Natural killer cell (primary cell): ENCODE results near the gene WHAMM. TPM values are rescaled to one million over a fixed set of nuclear protein-coding genes. Genes with fewer than 3 reads are reported as not detected.
"Not testable (repeated sequence)": the region's sequence is repeated elsewhere in the genome, so short reads cannot be mapped to it uniquely, and the experiment has no call there.

ENCODE experiments used
- ATAC-seq, 3 donors: fragments of 150-1000 bp in 2 of 3; fragments of 200-7000 bp in 1 of 3; cut with Tn5 transposase; 1 replicate in 1 of 3; 2 replicates in 2 of 3; pipeline ENCODE4 v1.10.0; 2021; ENCODE audit warnings: mild to moderate bottlenecking in 2 of 3, moderate library complexity in 2 of 3
- DNase-seq, 2 donors: peaks; one replicate each; pipeline versions ENCODE4 v3.0.0 to v3.0.0-alpha.2; 2013 to 2021; ENCODE audit warnings: mixed read lengths in 1 of 2
- H3K27ac ChIP-seq: one replicate; pipeline ENCODE4 v1.5.1; 2013; ENCODE audit warnings: mild to moderate bottlenecking, low read length
- H3K27me3 ChIP-seq: one replicate; pipeline ENCODE4 v1.6.1; 2013; ENCODE audit warnings: low read length; ENCODE audit not compliant: control insufficient read depth, insufficient read depth
- H3K36me3 ChIP-seq: one replicate; pipeline ENCODE4 v1.6.1; 2013; ENCODE audit warnings: low read length; ENCODE audit not compliant: control insufficient read depth, insufficient read depth
- H3K4me1 ChIP-seq: one replicate; pipeline ENCODE4 v1.6.1; 2013; ENCODE audit warnings: low read length; ENCODE audit not compliant: control insufficient read depth, insufficient read depth
- H3K4me3 ChIP-seq: one replicate; pipeline ENCODE4 v1.5.1; 2013; ENCODE audit warnings: low read length
- H3K9me3 ChIP-seq: one replicate; pipeline ENCODE4 v1.6.1; 2013; ENCODE audit warnings: low read length; ENCODE audit not compliant: control insufficient read depth, insufficient read depth
- H3K27ac Mint-ChIP-seq, 2 donors: one replicate each; pipeline ENCODE4 v1.8.0; 2022; ENCODE audit warnings: mild to moderate bottlenecking in 2 of 2, mixed read lengths in 2 of 2, moderate library complexity in 1 of 2
- H3K27me3 Mint-ChIP-seq, 2 donors: one replicate each; pipeline ENCODE4 v1.8.0; 2022; ENCODE audit warnings: low read depth in 2 of 2, mixed read lengths in 2 of 2
- H3K36me3 Mint-ChIP-seq: one replicate; pipeline ENCODE4 v1.8.0; 2022; ENCODE audit warnings: mixed read lengths
- H3K4me1 Mint-ChIP-seq, 2 donors: one replicate each; pipeline ENCODE4 v1.8.0; 2022; ENCODE audit warnings: mixed read lengths in 2 of 2
- H3K4me3 Mint-ChIP-seq: one replicate; pipeline ENCODE4 v1.8.0; 2022; ENCODE audit warnings: mild to moderate bottlenecking, moderate library complexity, mixed read lengths
- H3K9me3 Mint-ChIP-seq, 2 donors: one replicate each; pipeline ENCODE4 v1.8.0; 2022; ENCODE audit warnings: mixed read lengths in 2 of 2
- WGBS: methylation state at CpG from one replicate; pipeline ENCODE4 v1.1.7; 2013; ENCODE audit warnings: missing lambda C conversion rate; ENCODE audit not compliant: insufficient coverage; 5-methylcytosine and 5-hydroxymethylcytosine counted together
- intact Hi-C: fragments of 100-400 bp; cut with micrococcal nuclease; formaldehyde crosslinking; loops from one replicate; pipeline ENCODE4 v1.14.2; 2022
- total RNA-seq, 4 donors: library from RNA; stranded (reverse); fragments of 120-200 nt in 1 of 4; gene quantifications; one replicate each; pipeline versions ENCODE4 v1.2.3 to v1.2.4, GENCODE V29; 2013 to 2022
- TF ChIP-seq, protein P1 (sequence below): fragments of 200-600 bp; IDR thresholded peaks from one replicate; pipeline ENCODE4 v1.8.0; 2022; ENCODE audit warnings: antibody characterized with exemption

Gene WHAMM
- total RNA-seq, 3 donors from 2014 or later (not counting 1 experiment from before 2014, with no cell fraction given) = 48.5 to 78.0 (median 67.6) TPM

GRCh38 chr15:82862886-82863285 lies 53.5 kb downstream of the WHAMM start:
- H3K4me1 ChIP-seq = no peaks in the 10 kb centered on the region
- no peak for ATAC-seq
- WGBS = 87% methylated on average over 6 of the region's 6 CpGs
- TF ChIP-seq, protein P1, sequence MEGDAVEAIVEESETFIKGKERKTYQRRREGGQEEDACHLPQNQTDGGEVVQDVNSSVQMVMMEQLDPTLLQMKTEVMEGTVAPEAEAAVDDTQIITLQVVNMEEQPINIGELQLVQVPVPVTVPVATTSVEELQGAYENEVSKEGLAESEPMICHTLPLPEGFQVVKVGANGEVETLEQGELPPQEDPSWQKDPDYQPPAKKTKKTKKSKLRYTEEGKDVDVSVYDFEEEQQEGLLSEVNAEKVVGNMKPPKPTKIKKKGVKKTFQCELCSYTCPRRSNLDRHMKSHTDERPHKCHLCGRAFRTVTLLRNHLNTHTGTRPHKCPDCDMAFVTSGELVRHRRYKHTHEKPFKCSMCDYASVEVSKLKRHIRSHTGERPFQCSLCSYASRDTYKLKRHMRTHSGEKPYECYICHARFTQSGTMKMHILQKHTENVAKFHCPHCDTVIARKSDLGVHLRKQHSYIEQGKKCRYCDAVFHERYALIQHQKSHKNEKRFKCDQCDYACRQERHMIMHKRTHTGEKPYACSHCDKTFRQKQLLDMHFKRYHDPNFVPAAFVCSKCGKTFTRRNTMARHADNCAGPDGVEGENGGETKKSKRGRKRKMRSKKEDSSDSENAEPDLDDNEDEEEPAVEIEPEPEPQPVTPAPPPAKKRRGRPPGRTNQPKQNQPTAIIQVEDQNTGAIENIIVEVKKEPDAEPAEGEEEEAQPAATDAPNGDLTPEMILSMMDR = no peak
- Mint-ChIP-seq H3K27ac (no peak overlapping the region), H3K36me3 (no peaks in the 10 kb centered on the region), H3K4me3 (no peak overlapping the region), H3K4me1 (no peaks in the 10 kb centered on the region), H3K9me3 (no peaks in the 10 kb centered on the region), H3K27me3 (no peaks in the 10 kb centered on the region)
- H3K36me3 ChIP-seq = no peaks in the 10 kb centered on the region
- H3K27ac ChIP-seq = no peak overlapping the region
- no peaks in the 10 kb centered on the region for H3K27me3 ChIP-seq
- no peak overlapping the region for H3K4me3 ChIP-seq
- DNase-seq = no peak
- intact Hi-C loops = no loop called here
- no peaks in the 10 kb centered on the region for H3K9me3 ChIP-seq

GRCh38 chr15:82864967-82865366 lies 55.5 kb downstream of the WHAMM start:
- H3K9me3 Mint-ChIP-seq = no peaks in the 10 kb centered on the region
- H3K9me3 ChIP-seq = no peaks in the 10 kb centered on the region
- no peak overlapping the region for H3K4me3 ChIP-seq
- H3K27ac Mint-ChIP-seq = no peak overlapping the region
- no peak overlapping the region for H3K4me3 Mint-ChIP-seq
- ATAC-seq (no peak), DNase-seq (no peak)
- H3K36me3 Mint-ChIP-seq = no peaks in the 10 kb centered on the region
- H3K36me3 ChIP-seq = no peaks in the 10 kb centered on the region
- no peaks in the 10 kb centered on the region for H3K27me3 Mint-ChIP-seq
- TF ChIP-seq, protein P1 = no peak
- H3K27ac ChIP-seq = no peak overlapping the region
- no peaks in the 10 kb centered on the region for H3K4me1 ChIP-seq
- no peaks in the 10 kb centered on the region for H3K4me1 Mint-ChIP-seq
- H3K27me3 ChIP-seq = no peaks in the 10 kb centered on the region
- WGBS = 83% methylated on average over 2 of the region's 2 CpGs
- intact Hi-C loops = no loop called here

DNA sequence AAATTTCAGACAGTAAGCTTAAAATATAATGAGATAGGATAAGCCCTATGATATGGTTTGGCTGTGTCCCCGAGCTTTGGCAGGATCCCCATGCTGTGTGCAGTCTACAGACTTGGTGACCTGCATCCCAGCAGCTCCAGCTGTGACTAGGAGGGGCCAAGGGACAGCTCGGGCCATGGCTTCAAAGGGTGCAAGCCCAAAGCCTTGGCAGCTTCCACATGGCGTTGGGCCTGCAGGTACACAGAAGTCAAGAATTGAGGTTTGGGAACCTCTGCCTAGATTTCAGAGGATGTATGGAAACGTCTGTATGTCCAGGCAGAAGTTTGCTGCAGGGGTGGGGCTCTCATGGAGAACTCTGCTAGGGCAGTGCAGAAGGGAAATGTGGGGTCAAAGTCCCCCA lies 56.2 kb downstream of the WHAMM start:
- H3K27me3 Mint-ChIP-seq, H3K9me3 Mint-ChIP-seq, H3K27ac ChIP-seq, H3K4me1 ChIP-seq, H3K27ac Mint-ChIP-seq, H3K27me3 ChIP-seq, H3K4me3 Mint-ChIP-seq, H3K4me3 ChIP-seq, H3K36me3 ChIP-seq, H3K4me1 Mint-ChIP-seq, DNase-seq, H3K9me3 ChIP-seq, intact Hi-C loops, ATAC-seq, H3K36me3 Mint-ChIP-seq: not testable (repeated sequence)
- 85% methylated on average over 4 of the region's 4 CpGs for WGBS

DNA sequence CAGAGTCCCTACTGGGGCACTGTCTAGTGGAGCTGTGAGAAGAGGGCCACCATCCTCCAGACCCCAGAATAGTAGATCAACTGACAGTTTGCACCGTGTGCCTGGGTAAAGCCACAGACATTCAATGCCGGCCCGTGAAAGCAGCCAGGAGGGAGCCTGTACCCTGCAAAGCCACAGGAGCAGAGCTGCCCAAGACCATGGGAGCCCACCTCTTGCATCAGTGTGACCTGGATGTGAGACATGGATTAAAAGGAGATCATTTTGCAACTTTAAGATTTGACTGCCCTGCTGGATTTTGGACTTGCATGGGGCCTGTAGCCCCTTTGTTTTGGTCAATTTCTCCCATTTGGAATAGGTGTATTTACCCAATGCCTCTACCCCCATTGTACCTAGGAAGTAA lies 56.6 kb downstream of the WHAMM start:
- H3K27me3 Mint-ChIP-seq, H3K9me3 Mint-ChIP-seq, H3K27ac ChIP-seq, DNase-seq, ATAC-seq, H3K9me3 ChIP-seq, H3K36me3 ChIP-seq, H3K4me1 ChIP-seq, H3K36me3 Mint-ChIP-seq, H3K4me3 ChIP-seq, H3K27ac Mint-ChIP-seq, H3K4me3 Mint-ChIP-seq, intact Hi-C loops, H3K27me3 ChIP-seq, H3K4me1 Mint-ChIP-seq: not testable (repeated sequence)
- WGBS = 95% methylated on average over 3 of the region's 3 CpGs
